GM23248 (cell line): ENCODE measurements around the gene HINFP. TPM values are rescaled to one million over a fixed set of nuclear protein-coding genes. Genes with fewer than 3 reads are reported as not detected.
A peak's percentile ranks its signal among the peaks of the same experiment; 100 is the strongest.

ENCODE experiments used
- DNase-seq: peaks from one replicate; pipeline ENCODE4 v3.0.0-alpha.2; 2015
- H2AFZ ChIP-seq: fragments of 200-600 bp; sonication (generic); 2 replicates; pipeline ENCODE4 v1.6.1; 2016; ENCODE audit warnings: antibody characterized with exemption
- H3F3A ChIP-seq: fragments of 200-600 bp; sonication (generic); 2 replicates; pipeline ENCODE4 v1.6.1; 2016; ENCODE audit warnings: mild to moderate bottlenecking, antibody characterized with exemption, mixed run types; ENCODE audit not compliant: insufficient read depth
- H3K27ac ChIP-seq: fragments of 200-600 bp; sonication (generic); 2 replicates; pipeline ENCODE4 v1.5.1; 2016; ENCODE audit warnings: mild to moderate bottlenecking
- H3K27me3 ChIP-seq: fragments of 200-600 bp; sonication (generic); replicated peaks from 2 replicates; pipeline ENCODE4 v1.6.1; 2016; ENCODE audit warnings: mild to moderate bottlenecking; ENCODE audit not compliant: insufficient read depth
- H3K36me3 ChIP-seq: fragments of 200-600 bp; sonication (generic); 2 replicates; pipeline ENCODE4 v1.6.1; 2016; ENCODE audit warnings: low read depth, mild to moderate bottlenecking
- H3K4me1 ChIP-seq: fragments of 200-600 bp; sonication (generic); 2 replicates; pipeline ENCODE4 v1.6.1; 2016; ENCODE audit warnings: mild to moderate bottlenecking; ENCODE audit not compliant: insufficient read depth
- H3K4me2 ChIP-seq: fragments of 200-600 bp; sonication (generic); one replicate; pipeline ENCODE4 v1.6.1; 2016; ENCODE audit warnings: mild to moderate bottlenecking; ENCODE audit not compliant: unreplicated experiment
- H3K4me3 ChIP-seq: fragments of 200-600 bp; sonication (generic); 2 replicates; pipeline ENCODE4 v1.5.1; 2016; ENCODE audit warnings: mild to moderate bottlenecking
- H3K79me2 ChIP-seq: fragments of 200-600 bp; sonication (generic); 2 replicates; pipeline ENCODE4 v1.6.1; 2016; ENCODE audit warnings: mild to moderate bottlenecking; ENCODE audit not compliant: insufficient read depth
- H3K9ac ChIP-seq: fragments of 200-600 bp; sonication (generic); 2 replicates; pipeline ENCODE4 v1.6.1; 2016; ENCODE audit warnings: mild to moderate bottlenecking
- H3K9me2 ChIP-seq: fragments of 200-600 bp; sonication (generic); 2 replicates; pipeline ENCODE4 v1.6.1; 2016; ENCODE audit warnings: mixed run types, mild to moderate bottlenecking, moderate library complexity; ENCODE audit not compliant: insufficient read depth
- H3K9me3 ChIP-seq: fragments of 200-600 bp; sonication (generic); one replicate; pipeline ENCODE4 v1.6.1; 2017; ENCODE audit warnings: low read depth
- H4K20me1 ChIP-seq: fragments of 200-600 bp; sonication (generic); 2 replicates; pipeline ENCODE4 v1.6.0; 2016; ENCODE audit not compliant: insufficient read depth
- EZH2 ChIP-seq: fragments of 200-600 bp; sonication (generic); IDR thresholded peaks from 2 replicates; pipeline ENCODE4 v1.6.1; 2018; ENCODE audit warnings: antibody characterized with exemption, mild to moderate bottlenecking; ENCODE audit not compliant: insufficient read depth, poor library complexity, severe bottlenecking
- EZH2phosphoT487 ChIP-seq: fragments of 200-600 bp; sonication (generic); IDR thresholded peaks from 2 replicates; pipeline ENCODE4 v1.6.1; 2018; ENCODE audit warnings: antibody characterized with exemption, moderate library complexity, mild to moderate bottlenecking, low read depth; ENCODE audit not compliant: insufficient read depth
- WGBS, 2 experiments: methylation state at CpG; one replicate each; pipeline ENCODE4 v1.1.6; 2015 to 2017; ENCODE audit warnings: low lambda C conversion rate in 2 of 2, low coverage in 1 of 2; ENCODE audit errors: missing lambda C conversion rate in 2 of 2; 5-methylcytosine and 5-hydroxymethylcytosine counted together
- in situ Hi-C: fragments of 300-500 bp; cut with MboI; formaldehyde crosslinking; loops from 2 replicates; pipeline ENCODE4 v1.15.0; 2020
- polyA plus RNA-seq: library from polyadenylated mRNA; unstranded; fragments of >200 nt; fragmentation: Nextera tagmentation; extraction: Ambion mirVana; gene quantifications from 2 replicates; pipeline ENCODE4 v1.2.1, GENCODE V29; 2016
- total RNA-seq: library from RNA; depleted of rRNA; stranded (reverse); fragments of >200 nt; shearing (Covaris generic); gene quantifications from 2 replicates; pipeline ENCODE4 v1.2.3, GENCODE V29; 2014

HINFP gene
- total and polyA plus RNA-seq, 2 experiments from 2014 or later: 8.3 to 31.8 TPM

GRCh38 chr11:119118946-119119345 lies 2.4 kb upstream of the HINFP start:
- H3F3A ChIP-seq: peaks cover 11% of the 10 kb centered on the region
- H3K36me3 ChIP-seq: 0 out of 2 replicates have a peak, but pooled peaks cover 2% of the 10 kb centered on the region
- no peak overlapping the region for H3K4me2 ChIP-seq
- no peak overlapping the region for H3K4me3 ChIP-seq
- H4K20me1 ChIP-seq: no peaks in the 10 kb centered on the region
- no peaks in the 10 kb centered on the region for H3K9me3 ChIP-seq
- peaks cover 24% of the 10 kb centered on the region for H3K79me2 ChIP-seq
- no peaks in the 10 kb centered on the region for H3K27me3 ChIP-seq
- H3K4me1 ChIP-seq: peaks cover 7% of the 10 kb centered on the region
- H3K9me2 ChIP-seq: no peaks in the 10 kb centered on the region
- DNase-seq: no peak
- no peak overlapping the region for H3K27ac ChIP-seq
- H2AFZ ChIP-seq: no peak overlapping the region
- no peak overlapping the region for H3K9ac ChIP-seq
- no peak for TF ChIP-seq EZH2phosphoT487
- no peak for TF ChIP-seq EZH2
- in situ Hi-C loops: no loop called here
- 47 to 57% methylated on average over 1 of the region's 1 CpG for WGBS, 2 experiments

GRCh38 chr11:119120639-119121007 lies 757 bp upstream of the HINFP start:
- Histone ChIP-seq H3K27me3 (no peaks in the 10 kb centered on the region), H3K9ac (peak overlapping the region; percentile 79), H3F3A (peaks cover 11% of the 10 kb centered on the region), H3K4me1 (peaks cover 7% of the 10 kb centered on the region), H3K9me3 (no peaks in the 10 kb centered on the region), H3K4me2 (peak overlapping the region; percentile 98), H2AFZ (peak overlapping the region; percentile 91), H4K20me1 (no peaks in the 10 kb centered on the region), H3K27ac (peak overlapping the region; percentile 26), H3K9me2 (no peaks in the 10 kb centered on the region), H3K4me3 (peak overlapping the region; percentile 96), H3K36me3 (0 out of 2 replicates have a peak, but pooled peaks cover 6% of the 10 kb centered on the region), H3K79me2 (peaks cover 39% of the 10 kb centered on the region)
- peak; percentile 55 for DNase-seq
- WGBS, 2 experiments: 1 to 5% methylated on average over 5 of the region's 5 CpGs
- TF ChIP-seq EZH2phosphoT487 (no peak), EZH2 (no peak)
- in situ Hi-C loops: no loop called here

GRCh38 chr11:119121811-119122124 lies 388 bp downstream of the HINFP start:
- in situ Hi-C loops: no loop called here
- no peak for TF ChIP-seq EZH2phosphoT487
- TF ChIP-seq EZH2: no peak
- DNase-seq: peak; percentile 9
- peak overlapping the region; percentile 96 for H3K4me3 ChIP-seq
- peak overlapping the region; percentile 84 for H3K9ac ChIP-seq
- no peaks in the 10 kb centered on the region for H3K27me3 ChIP-seq
- H3K79me2 ChIP-seq: peaks cover 41% of the 10 kb centered on the region
- H3K36me3 ChIP-seq: 0 out of 2 replicates have a peak, but pooled peaks cover 6% of the 10 kb centered on the region
- no peaks in the 10 kb centered on the region for H3K9me2 ChIP-seq
- peak overlapping the region; percentile 99 for H3K4me2 ChIP-seq
- no peaks in the 10 kb centered on the region for H3K9me3 ChIP-seq
- peak overlapping the region; percentile 57 for H3K27ac ChIP-seq
- 0 to 1% methylated on average over 14 to 20 of the region's 20 CpGs for WGBS, 2 experiments
- peaks cover 11% of the 10 kb centered on the region for H3F3A ChIP-seq
- H2AFZ ChIP-seq: peak overlapping the region; percentile 84
- peaks cover 7% of the 10 kb centered on the region for H3K4me1 ChIP-seq
- no peaks in the 10 kb centered on the region for H4K20me1 ChIP-seq

- in situ Hi-C loops: no loop called here
- H3K9me3 ChIP-seq: no peaks in the 10 kb centered on the region
- H3K36me3 ChIP-seq: peaks cover 13% of the 10 kb centered on the region; the same call in 1 of the 2 replicates
- no peaks in the 10 kb centered on the region for H3K27me3 ChIP-seq
- no peaks in the 10 kb centered on the region; the same call in 1 of the 2 replicates for H3F3A ChIP-seq
- no peak for TF ChIP-seq EZH2
- TF ChIP-seq EZH2phosphoT487: no peak
- WGBS, 2 experiments: 94 to 97% methylated on average over 6 of the region's 6 CpGs
- no peak overlapping the region for H3K4me3 ChIP-seq
- no peak for DNase-seq
- no peak overlapping the region for H3K9ac ChIP-seq
- no peak overlapping the region for H2AFZ ChIP-seq
- no peaks in the 10 kb centered on the region for H4K20me1 ChIP-seq
- H3K4me2 ChIP-seq: no peak overlapping the region
- H3K4me1 ChIP-seq: peaks cover 7% of the 10 kb centered on the region
- no peak overlapping the region for H3K27ac ChIP-seq
- H3K9me2 ChIP-seq: no peaks in the 10 kb centered on the region
- H3K79me2 ChIP-seq: peaks cover 41% of the 10 kb centered on the region
Observed at GRCh38 chr11:119125821-119126220, 4.4 kb downstream of the HINFP start.
